ENCODE measurements around the gene TTC39B.

Gene TTC39B

GRCh38 chr9:15306757-15307522 is at the start of gene TTC39B:
Gene TTC39B (minus strand): TSS chr9:15307216. CDS start chr9:15307125, 91 bp downstream.
- POLR2A ChIA-PET, result no interaction called here
- TF ChIP-seq CTCF (IDR thresholded peaks at IDR 0.05; ENCODE audit: control extremely low read depth, extremely low read depth, low read depth, missing control alignments), result no peak
- CTCF ChIA-PET, result interaction anchor here (0.9 to 1.9 kb wide), 5 partner anchors 9 to 226 kb away, joined by 3 to 8 read pairs (median 4); no protein-coding TSS in a partner anchor
- peak; percentile 91 for DNase-seq (ENCODE audit: extremely low spot score)

- DNase-seq (ENCODE audit: extremely low spot score), result no peak
- POLR2A ChIA-PET, result no interaction called here
- TF ChIP-seq CTCF (IDR thresholded peaks at IDR 0.05; ENCODE audit: control extremely low read depth, extremely low read depth, low read depth, missing control alignments), result no peak
- CTCF ChIA-PET, result interaction anchor here (1.1 to 1.4 kb wide), 3 partner anchors 27 to 46 kb away, joined by 3 to 4 read pairs (median 3); no protein-coding TSS in a partner anchor
Observed at GRCh38 chr9:15355669-15356068, 48.7 kb upstream of the TTC39B start.

GRCh38 chr9:15354713-15355112 is 47.7 kb upstream of the TTC39B start:
- no peak for DNase-seq (ENCODE audit: extremely low spot score)
- ChIA-PET POLR2A (no interaction called here), CTCF (interaction anchor here (1.1 to 1.4 kb wide), 3 partner anchors 28 to 45 kb away, joined by 3 to 4 read pairs (median 3); no protein-coding TSS in a partner anchor)
- peak; percentile 7 for TF ChIP-seq CTCF (IDR thresholded peaks at IDR 0.05; ENCODE audit: control extremely low read depth, extremely low read depth, low read depth, missing control alignments)

- TF ChIP-seq CTCF (IDR thresholded peaks at IDR 0.05; ENCODE audit: control extremely low read depth, extremely low read depth, low read depth, missing control alignments), result no peak
- CTCF ChIA-PET, result no interaction called here
- POLR2A ChIA-PET, result no interaction called here
- DNase-seq (ENCODE audit: extremely low spot score), result no peak
Observed at GRCh38 chr9:15353892-15354291, 46.9 kb upstream of the TTC39B start.

- CTCF ChIA-PET, result no interaction called here
- POLR2A ChIA-PET, result no interaction called here
- TF ChIP-seq CTCF (IDR thresholded peaks at IDR 0.05; ENCODE audit: control extremely low read depth, extremely low read depth, low read depth, missing control alignments), result no peak
Observed at GRCh38 chr9:15352306-15352705, 45.3 kb upstream of the TTC39B start.

GRCh38 chr9:15349892-15350761 is 43.1 kb upstream of the TTC39B start:
- no peak for TF ChIP-seq CTCF (IDR thresholded peaks at IDR 0.05; ENCODE audit: control extremely low read depth, extremely low read depth, low read depth, missing control alignments)
- POLR2A ChIA-PET, result no interaction called here
- CTCF ChIA-PET, result interaction anchor here (1.2 to 1.4 kb wide), 2 partner anchors 66 to 119 kb away, joined by 3 read pairs; no protein-coding TSS in a partner anchor
- DNase-seq (ENCODE audit: extremely low spot score), result no peak

More at GRCh38 chr9:15352306-15352705, 45.3 kb upstream of the TTC39B start:
- no peak for DNase-seq (ENCODE audit: extremely low spot score)

All from GM10248 (cell line).